Natural killer cell (primary cell): ENCODE results near the gene ANKH. TPM values are rescaled to one million over a fixed set of nuclear protein-coding genes. Genes with fewer than 3 reads are reported as not detected.

Experiments used
- ATAC-seq, 3 donors: fragments of 150-1000 bp in 2 of 3; fragments of 200-7000 bp in 1 of 3; cut with Tn5 transposase; 1 replicate in 1 of 3; 2 replicates in 2 of 3; pipeline ENCODE4 v1.10.0; 2021; ENCODE audit warnings: mild to moderate bottlenecking in 2 of 3, moderate library complexity in 2 of 3
- DNase-seq, 2 donors: peaks; one replicate each; pipeline versions ENCODE4 v3.0.0 to v3.0.0-alpha.2; 2013 to 2021; ENCODE audit warnings: mixed read lengths in 1 of 2
- H3K27ac ChIP-seq: one replicate; pipeline ENCODE4 v1.5.1; 2013; ENCODE audit warnings: mild to moderate bottlenecking, low read length
- H3K27me3 ChIP-seq: one replicate; pipeline ENCODE4 v1.6.1; 2013; ENCODE audit warnings: low read length; ENCODE audit not compliant: control insufficient read depth, insufficient read depth
- H3K36me3 ChIP-seq: one replicate; pipeline ENCODE4 v1.6.1; 2013; ENCODE audit warnings: low read length; ENCODE audit not compliant: control insufficient read depth, insufficient read depth
- H3K4me1 ChIP-seq: one replicate; pipeline ENCODE4 v1.6.1; 2013; ENCODE audit warnings: low read length; ENCODE audit not compliant: control insufficient read depth, insufficient read depth
- H3K4me3 ChIP-seq: one replicate; pipeline ENCODE4 v1.5.1; 2013; ENCODE audit warnings: low read length
- H3K9me3 ChIP-seq: one replicate; pipeline ENCODE4 v1.6.1; 2013; ENCODE audit warnings: low read length; ENCODE audit not compliant: control insufficient read depth, insufficient read depth
- H3K27ac Mint-ChIP-seq, 2 donors: one replicate each; pipeline ENCODE4 v1.8.0; 2022; ENCODE audit warnings: mild to moderate bottlenecking in 2 of 2, mixed read lengths in 2 of 2, moderate library complexity in 1 of 2
- H3K27me3 Mint-ChIP-seq, 2 donors: one replicate each; pipeline ENCODE4 v1.8.0; 2022; ENCODE audit warnings: low read depth in 2 of 2, mixed read lengths in 2 of 2
- H3K36me3 Mint-ChIP-seq: one replicate; pipeline ENCODE4 v1.8.0; 2022; ENCODE audit warnings: mixed read lengths
- H3K4me1 Mint-ChIP-seq, 2 donors: one replicate each; pipeline ENCODE4 v1.8.0; 2022; ENCODE audit warnings: mixed read lengths in 2 of 2
- H3K4me3 Mint-ChIP-seq: one replicate; pipeline ENCODE4 v1.8.0; 2022; ENCODE audit warnings: mild to moderate bottlenecking, moderate library complexity, mixed read lengths
- H3K9me3 Mint-ChIP-seq, 2 donors: one replicate each; pipeline ENCODE4 v1.8.0; 2022; ENCODE audit warnings: mixed read lengths in 2 of 2
- CTCF ChIP-seq: fragments of 200-600 bp; IDR thresholded peaks from one replicate; pipeline ENCODE4 v1.8.0; 2022; ENCODE audit warnings: antibody characterized with exemption
- WGBS: methylation state at CpG from one replicate; pipeline ENCODE4 v1.1.7; 2013; ENCODE audit warnings: missing lambda C conversion rate; ENCODE audit not compliant: insufficient coverage; 5-methylcytosine and 5-hydroxymethylcytosine counted together
- intact Hi-C: fragments of 100-400 bp; cut with micrococcal nuclease; formaldehyde crosslinking; loops from one replicate; pipeline ENCODE4 v1.14.2; 2022
- total RNA-seq, 4 donors: library from RNA; stranded (reverse); fragments of 120-200 nt in 1 of 4; gene quantifications; one replicate each; pipeline versions ENCODE4 v1.2.3 to v1.2.4, GENCODE V29; 2013 to 2022

Gene ANKH
- total RNA-seq, 3 donors from 2014 or later (not counting 1 experiment from before 2014, with no cell fraction given) = 52.9 to 78.0 (median 63.8) TPM

- intact Hi-C loops = no loop called here
- no peaks in the 10 kb centered on the region for H3K9me3 Mint-ChIP-seq
- WGBS = 88% methylated on average over 9 of the region's 9 CpGs
- no peaks in the 10 kb centered on the region for H3K36me3 Mint-ChIP-seq
- TF ChIP-seq CTCF = no peak
- Histone ChIP-seq H3K9me3 (no peaks in the 10 kb centered on the region), H3K4me1 (no peaks in the 10 kb centered on the region), H3K36me3 (no peaks in the 10 kb centered on the region), H3K4me3 (no peak overlapping the region), H3K27ac (no peak overlapping the region), H3K27me3 (no peaks in the 10 kb centered on the region)
- no peak overlapping the region for H3K27ac Mint-ChIP-seq
- DNase-seq (no peak), ATAC-seq (peak in 1 of 3 donors; percentile 17)
- H3K27me3 Mint-ChIP-seq = peaks cover 9 to 10% of the 10 kb centered on the region in 2 donors
- H3K4me1 Mint-ChIP-seq = peaks cover 0 to 4% of the 10 kb centered on the region in 2 donors
- no peak overlapping the region for H3K4me3 Mint-ChIP-seq
Measured at GRCh38 chr5:14900693-14901461, 29.3 kb upstream of the ANKH start.

GRCh38 chr5:14896131-14896530 lies 24.6 kb upstream of the ANKH start:
- no peaks in the 10 kb centered on the region for H3K36me3 Mint-ChIP-seq
- H3K27ac Mint-ChIP-seq = no peak overlapping the region
- intact Hi-C loops = no loop called here
- H3K27me3 ChIP-seq = no peaks in the 10 kb centered on the region
- no peaks in the 10 kb centered on the region for H3K36me3 ChIP-seq
- 89% methylated on average over 7 of the region's 7 CpGs for WGBS
- H3K27me3 Mint-ChIP-seq = peaks cover 6 to 7% of the 10 kb centered on the region in 2 donors
- no peaks in the 10 kb centered on the region for H3K4me1 ChIP-seq
- no peak overlapping the region for H3K27ac ChIP-seq
- DNase-seq = no peak
- H3K4me3 ChIP-seq = no peak overlapping the region
- no peak for TF ChIP-seq CTCF
- H3K9me3 Mint-ChIP-seq = no peaks in the 10 kb centered on the region
- no peaks in the 10 kb centered on the region for H3K4me1 Mint-ChIP-seq
- ATAC-seq = no peak
- no peak overlapping the region for H3K4me3 Mint-ChIP-seq
- no peaks in the 10 kb centered on the region for H3K9me3 ChIP-seq

GRCh38 chr5:14895301-14895700 lies 23.7 kb upstream of the ANKH start:
- 88% methylated on average over 6 of the region's 6 CpGs for WGBS
- Mint-ChIP-seq H3K9me3 (no peaks in the 10 kb centered on the region), H3K4me1 (no peaks in the 10 kb centered on the region), H3K27ac (no peak overlapping the region), H3K27me3 (peaks cover 6 to 7% of the 10 kb centered on the region in 2 donors), H3K36me3 (no peaks in the 10 kb centered on the region), H3K4me3 (no peak overlapping the region)
- intact Hi-C loops = loop anchor here (1.0 kb wide), 1 partner anchor 168 kb away; no protein-coding TSS in a partner anchor
- Histone ChIP-seq H3K9me3 (no peaks in the 10 kb centered on the region), H3K4me1 (no peaks in the 10 kb centered on the region), H3K27me3 (no peaks in the 10 kb centered on the region), H3K4me3 (no peak overlapping the region), H3K36me3 (no peaks in the 10 kb centered on the region), H3K27ac (no peak overlapping the region)
- DNase-seq (peak in 1 of 2 donors; percentile 33), ATAC-seq (peak in 2 of 3 donors; percentile 55 to 58)
- TF ChIP-seq CTCF = peak; percentile 30
